GM11168 (cell line): ENCODE results near the gene CACNB2.

Experiments
- in situ Hi-C: fragments of 300-500 bp; cut with MboI; formaldehyde crosslinking; loops from one replicate; pipeline ENCODE4 v1.12.0; 2022; ENCODE audit warnings: low sequenced_read_pairs; ENCODE audit not compliant: unreplicated experiment

Gene CACNB2

GRCh38 chr10:18268005-18268404 lies 127.8 kb downstream of the CACNB2 start:
- in situ Hi-C loops = no loop called here

GRCh38 chr10:18271491-18271890 lies 131.3 kb downstream of the CACNB2 start:
- in situ Hi-C loops = no loop called here

- in situ Hi-C loops = no loop called here
Observed at GRCh38 chr10:18273039-18273438, 132.8 kb downstream of the CACNB2 start.

GRCh38 chr10:18278181-18278580 lies 138.0 kb downstream of the CACNB2 start:
- in situ Hi-C loops = no loop called here

- in situ Hi-C loops = no loop called here
Observed at GRCh38 chr10:18279173-18279572, 138.9 kb downstream of the CACNB2 start.

GRCh38 chr10:18282094-18282493 lies 141.9 kb downstream of the CACNB2 start:
- in situ Hi-C loops = no loop called here

GRCh38 chr10:18290651-18291313 lies 150.6 kb downstream of the CACNB2 start:
- in situ Hi-C loops = no loop called here

- in situ Hi-C loops = no loop called here
Observed at GRCh38 chr10:18293536-18294510, 153.6 kb downstream of the CACNB2 start.

- in situ Hi-C loops = loop anchor here (5.0 kb wide), 1 partner anchor 98 kb away; no protein-coding TSS in a partner anchor
Observed at GRCh38 chr10:18294633-18295032, 154.4 kb downstream of the CACNB2 start.

GRCh38 chr10:18297659-18298058 lies 157.4 kb downstream of the CACNB2 start:
- in situ Hi-C loops = loop anchor here (5.0 kb wide), 1 partner anchor 95 kb away; no protein-coding TSS in a partner anchor

- in situ Hi-C loops = loop anchor here (5.0 kb wide), 1 partner anchor 94 kb away; no protein-coding TSS in a partner anchor
Observed at GRCh38 chr10:18298256-18298655, 158.0 kb downstream of the CACNB2 start.

- in situ Hi-C loops = no loop called here
Observed at GRCh38 chr10:18303851-18304801, 163.9 kb downstream of the CACNB2 start.

- in situ Hi-C loops = no loop called here
Observed at GRCh38 chr10:18306031-18306430, 165.8 kb downstream of the CACNB2 start.

- in situ Hi-C loops = no loop called here
Observed at GRCh38 chr10:18308600-18308999, 168.4 kb downstream of the CACNB2 start.

GRCh38 chr10:18310761-18311160 lies 170.5 kb downstream of the CACNB2 start:
- in situ Hi-C loops = no loop called here

GRCh38 chr10:18312374-18313139 lies 172.3 kb downstream of the CACNB2 start:
- in situ Hi-C loops = no loop called here

GRCh38 chr10:18313140-18313530 lies 172.9 kb downstream of the CACNB2 start:
- in situ Hi-C loops = no loop called here

GRCh38 chr10:18313626-18314025 lies 173.4 kb downstream of the CACNB2 start:
- in situ Hi-C loops = no loop called here

GRCh38 chr10:18319628-18320027 lies 179.4 kb downstream of the CACNB2 start:
- in situ Hi-C loops = no loop called here
